SK-N-SH (cell line): Measurements from ENCODE around the gene CHDH. TPM values are rescaled to one million over a fixed set of nuclear protein-coding genes. Genes with fewer than 3 reads are reported as not detected.

Experiments
- CTCF ChIA-PET: fragments of 300-600, 350-600 bp; formaldehyde crosslinking; extraction: SDS; loops from one replicate; lab custom pipeline; 2021; lab: Yijun Ruan, JAX
- POLR2A ChIA-PET: fragments of 350-600 bp; sonication (Branson Sonifier 250); formaldehyde crosslinking; extraction: SDS; loops from one replicate; lab custom pipeline; 2020; ENCODE audit warnings: antibody characterized with exemption, inconsistent platforms; lab: Yijun Ruan, JAX
- DNase-seq: peaks from one replicate; pipeline ENCODE4 v3.0.0; 2012
- H2AFZ ChIP-seq: fragments of 200-600 bp; sonication (generic); 2 replicates; pipeline ENCODE4 v1.8.1; 2016; ENCODE audit warnings: antibody characterized with exemption, mild to moderate bottlenecking, low read depth
- H3F3A ChIP-seq: fragments of 200-600 bp; sonication (generic); replicated peaks from 2 replicates; pipeline ENCODE3; 2016; ENCODE audit warnings: antibody characterized with exemption, mild to moderate bottlenecking; ENCODE audit not compliant: insufficient read depth
- H3K27ac ChIP-seq, 2 experiments: fragments of 200-500 bp in 1 of 2; fragments of 200-600 bp in 1 of 2; sonication (Bioruptor generic) in 1 of 2; sonication (generic), shearing (Covaris generic) in 1 of 2; 2 replicates each; pipeline versions ENCODE4 v1.5.1 to v1.6.1; 2014 to 2016; ENCODE audit warnings: low read depth in 2 of 2, inconsistent platforms in 1 of 2, low read length in 1 of 2, mild to moderate bottlenecking in 1 of 2, mixed read lengths in 1 of 2
- H3K27me3 ChIP-seq: fragments of 200-600 bp; sonication (generic), shearing (Covaris generic); 2 replicates; pipeline ENCODE4 v1.6.1; 2016; ENCODE audit warnings: mixed run types; ENCODE audit not compliant: insufficient read depth
- H3K36me3 ChIP-seq, 2 experiments: fragments of 200-500 bp in 1 of 2; fragments of 200-600 bp in 1 of 2; sonication (Bioruptor generic) in 1 of 2; sonication (generic) in 1 of 2; replicated peaks in 1 of 2; 2 replicates each; pipeline versions ENCODE3 to v1.5.1; 2014 to 2016; ENCODE audit warnings: low read length in 1 of 2, mild to moderate bottlenecking in 1 of 2; ENCODE audit not compliant: insufficient read depth in 2 of 2, control insufficient read depth in 1 of 2
- H3K4me1 ChIP-seq, 2 experiments: fragments of 200-500 bp in 1 of 2; fragments of 200-600 bp in 1 of 2; sonication (Bioruptor generic) in 1 of 2; sonication (generic), shearing (Covaris generic) in 1 of 2; 2 replicates each; pipeline versions ENCODE4 v1.5.1 to v1.6.1; 2014 to 2016; ENCODE audit warnings: low read depth in 1 of 2, low read length in 1 of 2, mixed run types in 1 of 2; ENCODE audit not compliant: insufficient read depth in 2 of 2, control insufficient read depth in 1 of 2
- H3K4me2 ChIP-seq: fragments of 200-600 bp; sonication (generic), shearing (Covaris generic); 2 replicates; pipeline ENCODE4 v1.6.1; 2017; ENCODE audit warnings: mixed run types
- H3K4me3 ChIP-seq, 2 experiments: fragments of 200-500 bp in 1 of 2; fragments of 200-600 bp in 1 of 2; sonication (Bioruptor generic) in 1 of 2; sonication (generic), shearing (Covaris generic) in 1 of 2; 2 replicates each; pipeline versions ENCODE4 v1.5.1 to v1.8.1; 2014 to 2016; ENCODE audit warnings: low read depth in 2 of 2, inconsistent platforms in 1 of 2, low read length in 1 of 2, mild to moderate bottlenecking in 1 of 2, mixed read lengths in 1 of 2, moderate library complexity in 1 of 2
- H3K79me2 ChIP-seq: fragments of 200-600 bp; sonication (generic); 2 replicates; pipeline ENCODE4 v1.8.1; 2017; ENCODE audit warnings: mild to moderate bottlenecking; ENCODE audit not compliant: insufficient read depth
- H3K9ac ChIP-seq: fragments of 200-600 bp; sonication (generic); 2 replicates; pipeline ENCODE4 v1.6.1; 2017; ENCODE audit warnings: mixed run types
- H3K9me2 ChIP-seq: fragments of 200-600 bp; sonication (generic); 2 replicates; pipeline ENCODE4 v1.6.1; 2017; ENCODE audit warnings: mixed run types
- H3K9me3 ChIP-seq: fragments of 200-600 bp; sonication (generic); 2 replicates; pipeline ENCODE4 v1.6.1; 2017; ENCODE audit warnings: mixed run types, mild to moderate bottlenecking, moderate library complexity
- H4K20me1 ChIP-seq: fragments of 200-600 bp; sonication (generic); 2 replicates; pipeline ENCODE4 v1.6.1; 2017; ENCODE audit warnings: mild to moderate bottlenecking, mixed run types; ENCODE audit not compliant: insufficient read depth
- FOSL2 ChIP-seq: IDR thresholded peaks from 2 replicates; pipeline ENCODE4 v1.4.0; 2012; ENCODE audit warnings: low read depth, mild to moderate bottlenecking, moderate library complexity, borderline replicate concordance
- GABPA ChIP-seq: IDR thresholded peaks from 2 replicates; pipeline ENCODE4 v1.4.0; 2012; ENCODE audit warnings: low read depth, mild to moderate bottlenecking
- JUND ChIP-seq: IDR thresholded peaks from 2 replicates; pipeline ENCODE4 v1.4.0; 2012
- MXI1 ChIP-seq: IDR thresholded peaks from 2 replicates; pipeline ENCODE4 v1.6.1; 2012; ENCODE audit warnings: mild to moderate bottlenecking, low read depth, low read length, improper control_type of control experiment
- POLR2AphosphoS5 ChIP-seq: IDR thresholded peaks from 2 replicates; pipeline ENCODE4 v1.6.1; 2012; ENCODE audit warnings: low read depth, low read length
- RFX5 ChIP-seq: IDR thresholded peaks from 2 replicates; pipeline ENCODE4 v1.6.1; 2012; ENCODE audit warnings: mild to moderate bottlenecking, improper control_type of control experiment, low read length
- RXRA ChIP-seq: IDR thresholded peaks from 2 replicates; pipeline ENCODE4 v1.4.0; 2012; ENCODE audit warnings: low read depth, mild to moderate bottlenecking, borderline replicate concordance
- SMC3 ChIP-seq: IDR thresholded peaks from 2 replicates; pipeline ENCODE4 v1.6.1; 2012; ENCODE audit warnings: low read depth, low read length, improper control_type of control experiment
- YY1 ChIP-seq: IDR thresholded peaks from 2 replicates; pipeline ENCODE4 v1.4.0; 2012; ENCODE audit warnings: low read depth, mild to moderate bottlenecking
- WGBS: methylation state at CpG from one replicate; pipeline ENCODE4 v1.1.6; 2017; ENCODE audit warnings: low lambda C conversion rate; 5-methylcytosine and 5-hydroxymethylcytosine counted together
- polyA plus RNA-seq, 3 experiments: library from polyadenylated mRNA; depleted of rRNA; stranded (reverse); fragments of >200 nt; gene quantifications; 2 replicates each; pipeline ENCODE4 v1.2.3, GENCODE V29; 2012
- TF ChIP-seq, protein P1 (sequence below): fragments of 150-350 bp; IDR thresholded peaks from 2 replicates; pipeline ENCODE4 v1.6.1; 2016; ENCODE audit warnings: mild to moderate bottlenecking, low read depth, low read length
- TF ChIP-seq, protein P2 (sequence below): IDR thresholded peaks from 2 replicates; pipeline ENCODE4; 2012

The CHDH gene
- polyA plus RNA-seq, 1 of the 3 experiments (the other 2 are of a cell fraction): 0.33 TPM

DNA sequence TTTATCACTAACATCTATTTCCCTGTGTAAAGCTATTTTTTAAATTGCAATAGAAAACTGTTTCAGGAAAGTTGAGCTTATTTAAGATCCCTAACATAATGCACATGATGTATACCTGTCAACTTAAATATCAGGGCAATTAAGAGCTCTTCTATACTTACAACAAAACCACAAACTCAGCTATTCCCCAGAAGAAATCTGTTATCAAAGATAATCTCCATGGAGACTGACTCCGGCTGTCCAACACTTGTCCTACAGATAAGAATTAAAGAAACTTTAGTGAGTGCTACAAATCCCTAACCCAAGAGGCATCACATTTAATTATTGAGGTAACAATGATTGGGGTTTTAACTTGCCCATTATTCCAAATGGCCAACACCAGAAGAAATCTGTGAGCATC lies 42.0 kb upstream of the CHDH start:
- POLR2A ChIA-PET: no interaction called here
- peaks cover 47% of the 10 kb centered on the region for H3K79me2 ChIP-seq

DNA sequence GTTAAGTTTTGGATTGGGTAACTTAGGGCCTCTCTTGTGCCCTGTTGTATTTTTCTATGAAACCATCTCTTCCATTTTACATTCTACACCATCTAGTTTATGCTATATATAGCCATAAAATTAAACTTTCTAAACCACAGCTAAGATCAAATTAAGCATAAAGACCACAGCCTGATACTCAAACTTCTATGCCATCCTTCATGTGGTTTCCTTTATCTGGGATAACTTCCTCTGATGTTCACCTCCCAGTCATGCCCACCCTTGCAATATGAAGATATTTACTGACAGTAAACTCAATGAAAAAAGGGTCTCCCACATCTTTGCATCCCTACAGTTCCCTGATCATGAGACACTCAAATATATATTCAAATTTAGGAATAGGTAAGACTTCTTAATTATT lies 41.2 kb upstream of the CHDH start:
- Histone ChIP-seq H3K79me2 (peaks cover 47% of the 10 kb centered on the region), H4K20me1 (no peaks in the 10 kb centered on the region), H3K4me1 (peaks cover 0 to 13% of the 10 kb centered on the region in 2 experiments; a peak in 2 of 4 replicates), H3K4me2 (no peak overlapping the region), H3K4me3 (no peak overlapping the region), H3K27me3 (no peaks in the 10 kb centered on the region), H3K9me3 (no peaks in the 10 kb centered on the region), H3K27ac (no peak overlapping the region), H2AFZ (no peak overlapping the region), H3K9ac (no peak overlapping the region), H3K9me2 (no peaks in the 10 kb centered on the region), H3K36me3 (peaks cover 29 to 34% of the 10 kb centered on the region in 2 experiments), H3F3A (peaks cover 5% of the 10 kb centered on the region)
- no peak for DNase-seq
- TF ChIP-seq MXI1: no peak
- no peak for TF ChIP-seq YY1
- TF ChIP-seq RFX5: no peak
- TF ChIP-seq FOSL2: no peak
- TF ChIP-seq JUND: no peak
- TF ChIP-seq, protein P1, sequence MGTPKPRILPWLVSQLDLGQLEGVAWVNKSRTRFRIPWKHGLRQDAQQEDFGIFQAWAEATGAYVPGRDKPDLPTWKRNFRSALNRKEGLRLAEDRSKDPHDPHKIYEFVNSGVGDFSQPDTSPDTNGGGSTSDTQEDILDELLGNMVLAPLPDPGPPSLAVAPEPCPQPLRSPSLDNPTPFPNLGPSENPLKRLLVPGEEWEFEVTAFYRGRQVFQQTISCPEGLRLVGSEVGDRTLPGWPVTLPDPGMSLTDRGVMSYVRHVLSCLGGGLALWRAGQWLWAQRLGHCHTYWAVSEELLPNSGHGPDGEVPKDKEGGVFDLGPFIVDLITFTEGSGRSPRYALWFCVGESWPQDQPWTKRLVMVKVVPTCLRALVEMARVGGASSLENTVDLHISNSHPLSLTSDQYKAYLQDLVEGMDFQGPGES: no peak
- no peak for TF ChIP-seq RXRA
- TF ChIP-seq, protein P2, sequence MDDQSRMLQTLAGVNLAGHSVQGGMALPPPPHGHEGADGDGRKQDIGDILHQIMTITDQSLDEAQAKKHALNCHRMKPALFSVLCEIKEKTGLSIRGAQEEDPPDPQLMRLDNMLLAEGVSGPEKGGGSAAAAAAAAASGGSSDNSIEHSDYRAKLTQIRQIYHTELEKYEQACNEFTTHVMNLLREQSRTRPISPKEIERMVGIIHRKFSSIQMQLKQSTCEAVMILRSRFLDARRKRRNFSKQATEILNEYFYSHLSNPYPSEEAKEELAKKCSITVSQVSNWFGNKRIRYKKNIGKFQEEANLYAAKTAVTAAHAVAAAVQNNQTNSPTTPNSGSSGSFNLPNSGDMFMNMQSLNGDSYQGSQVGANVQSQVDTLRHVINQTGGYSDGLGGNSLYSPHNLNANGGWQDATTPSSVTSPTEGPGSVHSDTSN: no peak
- TF ChIP-seq SMC3: no peak
- TF ChIP-seq GABPA: no peak
- no peak for TF ChIP-seq POLR2AphosphoS5
- ChIA-PET CTCF (no interaction called here), POLR2A (no interaction called here)

More for the DNA sequence above, 42.0 kb upstream of the CHDH start:
- CTCF ChIA-PET: no interaction called here
- TF ChIP-seq, protein P1: no peak
- TF ChIP-seq RXRA: no peak
- H3K27me3 ChIP-seq: no peaks in the 10 kb centered on the region
- H4K20me1 ChIP-seq: no peaks in the 10 kb centered on the region
- peaks cover 0 to 14% of the 10 kb centered on the region in 2 experiments; a peak in 2 of 4 replicates for H3K4me1 ChIP-seq
- 92% methylated on average over 1 of the region's 1 CpG for WGBS
- no peak overlapping the region for H3K4me2 ChIP-seq
- no peak overlapping the region for H3K9ac ChIP-seq
- H2AFZ ChIP-seq: no peak overlapping the region
- DNase-seq: no peak
- no peaks in the 10 kb centered on the region for H3K9me3 ChIP-seq
- H3K27ac ChIP-seq: no peak overlapping the region
- peaks cover 7% of the 10 kb centered on the region for H3F3A ChIP-seq
- H3K9me2 ChIP-seq: no peaks in the 10 kb centered on the region
- peaks cover 29 to 34% of the 10 kb centered on the region in 2 experiments for H3K36me3 ChIP-seq
- no peak overlapping the region for H3K4me3 ChIP-seq
